IMR-90 (cell line): ENCODE measurements around the gene CES3. TPM values are rescaled to one million over a fixed set of nuclear protein-coding genes. Genes with fewer than 3 reads are reported as not detected.
"Not testable (repeated sequence)": the region's sequence is repeated elsewhere in the genome, so short reads cannot be mapped to it uniquely, and the experiment has no call there.

Source experiments
- ATAC-seq: fragments of 200-7000 bp; cut with Tn5 transposase; 2 replicates; pipeline ENCODE4 v1.9.1; 2020; ENCODE audit warnings: low read depth, mild to moderate bottlenecking, moderate library complexity
- BruUV-seq: library from RNA; stranded (reverse); fragments of 400-500 nt; replicated peaks from 2 replicates; lab custom pipeline; 2021; lab: Mats Ljungman, UMichigan
- CTCF ChIA-PET: fragments of 300-600 bp; formaldehyde crosslinking; extraction: SDS; loops from one replicate; lab custom pipeline; 2021; ENCODE audit warnings: antibody characterized with exemption; lab: Yijun Ruan, JAX
- POLR2A ChIA-PET: fragments of 300-600 bp; sonication (Branson Sonifier 250); formaldehyde crosslinking; loops from one replicate; lab custom pipeline; 2022; ENCODE audit warnings: antibody characterized with exemption; ENCODE audit not compliant: unreplicated experiment; lab: Charles Lee
- DNase-seq: peaks from one replicate; pipeline ENCODE4 v3.0.0; 2013
- H2AFZ ChIP-seq: replicated peaks from 2 replicates; pipeline ENCODE3; 2013; ENCODE audit warnings: low read length, mild to moderate bottlenecking; ENCODE audit not compliant: poor library complexity
- H2AK5ac ChIP-seq: 2 replicates; pipeline ENCODE4 v1.6.1; 2013; ENCODE audit warnings: low read depth, low read length, inconsistent platforms
- H2AK9ac ChIP-seq: replicated peaks from 2 replicates; pipeline ENCODE3; 2013; ENCODE audit warnings: mild to moderate bottlenecking, low read depth, low read length, moderate library complexity; ENCODE audit not compliant: poor library complexity
- H2BK120ac ChIP-seq: 2 replicates; pipeline ENCODE4 v1.6.1; 2013; ENCODE audit warnings: low read depth, low read length, inconsistent platforms
- H2BK15ac ChIP-seq: 3 replicates; pipeline ENCODE4 v1.6.1; 2013; ENCODE audit warnings: low read depth, low read length, inconsistent platforms
- H2BK20ac ChIP-seq: 2 replicates; pipeline ENCODE4 v1.6.1; 2013; ENCODE audit warnings: low read depth, mild to moderate bottlenecking, inconsistent platforms, low read length, moderate library complexity
- H2BK5ac ChIP-seq: 2 replicates; pipeline ENCODE4 v1.6.1; 2013; ENCODE audit warnings: mild to moderate bottlenecking, low read depth, low read length, inconsistent platforms; ENCODE audit not compliant: poor library complexity, severe bottlenecking
- H3K14ac ChIP-seq: replicated peaks from 2 replicates; pipeline ENCODE4 v1.6.1; 2013; ENCODE audit warnings: low read depth, low read length, inconsistent platforms
- H3K18ac ChIP-seq: 2 replicates; pipeline ENCODE4 v1.6.1; 2013; ENCODE audit warnings: low read depth, low read length, control low read depth
- H3K23ac ChIP-seq: 2 replicates; pipeline ENCODE4 v1.6.1; 2013; ENCODE audit warnings: low read depth, low read length, inconsistent platforms
- H3K27ac ChIP-seq: 2 replicates; pipeline ENCODE4 v1.5.1; 2013; ENCODE audit warnings: mild to moderate bottlenecking, control low read depth, low read length; ENCODE audit not compliant: insufficient read depth
- H3K27me3 ChIP-seq: 2 replicates; pipeline ENCODE4 v1.6.1; 2013; ENCODE audit warnings: low read length; ENCODE audit not compliant: control insufficient read depth, insufficient read depth
- H3K36me3 ChIP-seq: 2 replicates; pipeline ENCODE4 v1.6.1; 2013; ENCODE audit warnings: low read length, mixed read lengths; ENCODE audit not compliant: control insufficient read depth, insufficient read depth
- H3K4ac ChIP-seq: 2 replicates; pipeline ENCODE4 v1.6.1; 2013; ENCODE audit warnings: low read depth, low read length, inconsistent platforms
- H3K4me1 ChIP-seq: 2 replicates; pipeline ENCODE4 v1.6.1; 2013; ENCODE audit warnings: low read length, mixed read lengths; ENCODE audit not compliant: control insufficient read depth, insufficient read depth
- H3K4me2 ChIP-seq: 2 replicates; pipeline ENCODE4 v1.6.1; 2013; ENCODE audit warnings: low read depth, mild to moderate bottlenecking, control low read depth, low read length, moderate library complexity
- H3K4me3 ChIP-seq: 2 replicates; pipeline ENCODE4 v1.5.1; 2013; ENCODE audit warnings: low read depth, mild to moderate bottlenecking, control low read depth, low read length, moderate library complexity; ENCODE audit not compliant: insufficient read depth
- H3K56ac ChIP-seq: 2 replicates; pipeline ENCODE4 v1.6.1; 2013; ENCODE audit warnings: low read length, inconsistent platforms; ENCODE audit not compliant: insufficient read depth; ENCODE audit errors: extremely low read depth
- H3K79me1 ChIP-seq, 2 experiments: 2 replicates each; pipeline ENCODE4 v1.6.1; 2013; ENCODE audit warnings: low read length in 2 of 2, inconsistent platforms in 1 of 2, low read depth in 1 of 2
- H3K9ac ChIP-seq: 2 replicates; pipeline ENCODE4 v1.6.1; 2013; ENCODE audit warnings: low read depth, low read length, control low read depth
- H3K9me1 ChIP-seq: 2 replicates; pipeline ENCODE4 v1.6.1; 2013; ENCODE audit warnings: low read length, inconsistent platforms; ENCODE audit not compliant: insufficient read depth
- H3K9me3 ChIP-seq: 2 replicates; pipeline ENCODE4 v1.6.1; 2013; ENCODE audit warnings: low read length; ENCODE audit not compliant: control insufficient read depth, insufficient read depth
- H4K20me1 ChIP-seq: 2 replicates; pipeline ENCODE4 v1.6.1; 2013; ENCODE audit warnings: low read length, inconsistent platforms; ENCODE audit not compliant: insufficient read depth
- H4K5ac ChIP-seq: 2 replicates; pipeline ENCODE4 v1.6.1; 2013; ENCODE audit warnings: mild to moderate bottlenecking, low read depth, low read length, control low read depth
- H4K8ac ChIP-seq, 2 experiments: 2 replicates each; pipeline ENCODE4 v1.6.1; 2013; ENCODE audit warnings: low read depth in 2 of 2, low read length in 2 of 2, control low read depth in 1 of 2, inconsistent platforms in 1 of 2
- H4K91ac ChIP-seq: 2 replicates; pipeline ENCODE4 v1.6.1; 2013; ENCODE audit warnings: low read depth, low read length, inconsistent platforms; ENCODE audit not compliant: insufficient read depth
- BHLHE40 ChIP-seq: fragments of 150-350 bp; IDR thresholded peaks from 2 replicates; pipeline ENCODE4 v1.6.1; 2016; ENCODE audit warnings: mild to moderate bottlenecking, low read depth, low read length
- CEBPB ChIP-seq: IDR thresholded peaks from 2 replicates; pipeline ENCODE4 v1.6.1; 2012; ENCODE audit warnings: low read depth, low read length, improper control_type of control experiment
- MAFK ChIP-seq: IDR thresholded peaks from 2 replicates; pipeline ENCODE4 v1.6.1; 2012; ENCODE audit warnings: low read depth, low read length, improper control_type of control experiment
- RAD21 ChIP-seq: IDR thresholded peaks from 2 replicates; pipeline ENCODE4 v1.6.1; 2012; ENCODE audit warnings: low read length, improper control_type of control experiment
- RFX5 ChIP-seq: IDR thresholded peaks from 2 replicates; pipeline ENCODE4 v1.8.0; 2012; ENCODE audit warnings: low read depth, mild to moderate bottlenecking, low read length, moderate library complexity
- WGBS, 2 experiments: methylation state at CpG; one replicate each; pipeline versions ENCODE4 v1.1.5 to v1.1.7; 2013; ENCODE audit warnings: missing lambda C conversion rate in 2 of 2; ENCODE audit not compliant: insufficient read length in 1 of 2; ENCODE audit errors: extremely low coverage in 2 of 2; 5-methylcytosine and 5-hydroxymethylcytosine counted together
- dilution Hi-C: fragments of 300-500 bp; cut with HindIII; formaldehyde crosslinking; loops from one replicate; pipeline ENCODE4 v1.14.3; 2018; ENCODE audit warnings: low sequenced_read_pairs; ENCODE audit not compliant: unreplicated experiment
- in situ Hi-C: fragments of 300-500 bp; cut with MboI; formaldehyde crosslinking; loops from 3 replicates; pipeline ENCODE4 v1.14.3; 2019; ENCODE audit warnings: low sequenced_read_pairs, inconsistent platforms, mixed read lengths
- intact Hi-C: fragments of 100-400 bp; cut with micrococcal nuclease; formaldehyde crosslinking; loops from 2 replicates; pipeline ENCODE4 v1.10.0; 2022
- polyA plus RNA-seq, 3 experiments: library from polyadenylated mRNA; depleted of rRNA; stranded (reverse); fragments of >200 nt; gene quantifications; 2 replicates each; pipeline ENCODE4 v1.2.3, GENCODE V29; 2012; ENCODE audit warnings: low replicate concordance in 1 of 3
- total RNA-seq: library from RNA; depleted of rRNA; stranded (reverse); fragments of >200 nt; gene quantifications from 2 replicates; pipeline ENCODE4 v1.2.3, GENCODE V29; 2012

The CES3 gene
- total and polyA plus RNA-seq, 2 of the 4 experiments (the other 2 are of a cell fraction), result 0.03 TPM; not detected in 1

DNA sequence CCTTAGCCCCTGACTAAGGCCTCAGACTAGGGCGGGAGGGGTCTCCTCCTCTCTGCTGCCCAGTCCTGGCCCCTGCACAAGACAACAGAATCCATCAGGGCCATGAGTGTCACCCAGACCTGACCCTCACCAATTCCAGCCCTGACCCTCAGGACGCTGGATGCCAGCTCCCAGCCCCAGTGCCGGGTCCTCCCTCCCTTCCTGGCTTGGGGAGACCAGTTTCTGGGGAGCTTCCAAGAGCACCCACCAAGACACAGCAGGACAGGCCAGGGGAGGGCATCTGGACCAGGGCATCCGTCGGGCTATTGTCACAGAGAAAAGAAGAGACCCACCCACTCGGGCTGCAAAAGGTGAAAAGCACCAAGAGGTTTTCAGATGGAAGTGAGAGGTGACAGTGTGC lies 12.7 kb downstream of the CES3 start:
- TF ChIP-seq RAD21, result no peak
- TF ChIP-seq CEBPB, result no peak
- TF ChIP-seq MAFK, result no peak
- no peak for TF ChIP-seq BHLHE40
- no peak for TF ChIP-seq RFX5
- H4K20me1 ChIP-seq, result no peaks in the 10 kb centered on the region
- H3K27me3 ChIP-seq, result peaks cover 3% of the 10 kb centered on the region; the same call in 1 of the 2 replicates
- H3K27ac ChIP-seq, result no peak overlapping the region
- in situ Hi-C loops, result no loop called here
- intact Hi-C loops, result no loop called here
- H2BK20ac ChIP-seq, result no peak overlapping the region
- no peak overlapping the region for H3K4me3 ChIP-seq
- no peak overlapping the region for H3K14ac ChIP-seq
- no peak overlapping the region for H4K91ac ChIP-seq
- dilution Hi-C loops, result no loop called here
- no peak overlapping the region for H3K56ac ChIP-seq
- no peaks in the 10 kb centered on the region for H3K36me3 ChIP-seq
- H3K9ac ChIP-seq, result no peak overlapping the region
- POLR2A ChIA-PET, result no interaction called here
- no peak overlapping the region for H3K23ac ChIP-seq
- no peak overlapping the region for H3K4ac ChIP-seq
- CTCF ChIA-PET, result no interaction called here
- H4K8ac ChIP-seq, result no peak overlapping the region
- H2BK15ac ChIP-seq, result no peak overlapping the region
- H2AFZ ChIP-seq, result no peak overlapping the region
- H3K4me1 ChIP-seq, result no peaks in the 10 kb centered on the region; the same call in 1 of the 2 replicates
- 100% methylated on average over 1 of the region's 6 CpGs; no CpG with 5 or more reads in 1 of the 2 experiments for WGBS, 2 experiments
- ATAC-seq (no peak), DNase-seq (no peak)
- no TSS peak for BruUV-seq
- no peak overlapping the region for H3K18ac ChIP-seq
- H2BK120ac ChIP-seq, result no peak overlapping the region
- no peak overlapping the region for H2AK5ac ChIP-seq
- no peak overlapping the region for H2BK5ac ChIP-seq
- no peaks in the 10 kb centered on the region for H3K9me1 ChIP-seq
- H4K5ac ChIP-seq, result no peak overlapping the region
- no peak overlapping the region for H2AK9ac ChIP-seq
- H3K4me2 ChIP-seq, result no peak overlapping the region
- no peaks in the 10 kb centered on the region for H3K9me3 ChIP-seq
- H3K79me1 ChIP-seq, result no peaks in the 10 kb centered on the region

- ATAC-seq, H2BK120ac ChIP-seq, H3K27me3 ChIP-seq, H3K4ac ChIP-seq, H3K36me3 ChIP-seq, BruUV-seq, H3K27ac ChIP-seq, H3K23ac ChIP-seq, H4K5ac ChIP-seq, H4K91ac ChIP-seq, H3K79me1 ChIP-seq, H3K14ac ChIP-seq, in situ Hi-C loops, H2AK9ac ChIP-seq, H2BK15ac ChIP-seq, H2BK5ac ChIP-seq, dilution Hi-C loops, H3K9me3 ChIP-seq, CTCF ChIA-PET, H3K4me2 ChIP-seq, intact Hi-C loops, H3K4me3 ChIP-seq, H3K18ac ChIP-seq, H3K9ac ChIP-seq, H4K20me1 ChIP-seq, H2AFZ ChIP-seq, H3K56ac ChIP-seq, H4K8ac ChIP-seq, H3K9me1 ChIP-seq, H2AK5ac ChIP-seq, H2BK20ac ChIP-seq, H3K4me1 ChIP-seq, POLR2A ChIA-PET, DNase-seq: not testable (repeated sequence)
- WGBS, 2 experiments, result 97% methylated on average over 12 of the region's 32 CpGs; no CpG with 5 or more reads in 1 of the 2 experiments
Observed at GRCh38 chr16:66974156-66974931, 13.3 kb downstream of the CES3 start.
